HepG2 (cell line): ENCODE results near the gene TMEM238. TPM values are rescaled to one million over a fixed set of nuclear protein-coding genes. Genes with fewer than 3 reads are reported as not detected.

Source experiments
- CHD2 ChIP-seq: IDR thresholded peaks from 2 replicates; pipeline ENCODE4 v1.6.1; 2011; ENCODE audit warnings: low read depth, low read length, improper control_type of control experiment
- DR1 ChIP-seq: sonication (generic); formaldehyde crosslinking; IDR thresholded peaks from 2 replicates; pipeline ENCODE4 v1.8.0; 2021; ENCODE audit warnings: mild to moderate bottlenecking, missing genetic modification reagents, inconsistent platforms
- EP300 ChIP-seq, 3 experiments: sonication (generic) in 1 of 3; formaldehyde crosslinking in 1 of 3; IDR thresholded peaks; 2 replicates each; pipeline versions ENCODE4 v1.5.1 to v1.6.1; 2011 to 2020; ENCODE audit warnings: low read depth in 2 of 3, low read length in 2 of 3, borderline replicate concordance in 1 of 3, improper control_type of control experiment in 1 of 3, mild to moderate bottlenecking in 1 of 3, missing genetic modification reagents in 1 of 3, moderate library complexity in 1 of 3
- FOSL1 ChIP-seq: sonication (generic); formaldehyde crosslinking; IDR thresholded peaks from 2 replicates; pipeline ENCODE4 v1.9.0; 2021; ENCODE audit warnings: missing genetic modification reagents, borderline replicate concordance
- GABPA ChIP-seq, 2 experiments: IDR thresholded peaks; 2 replicates each; pipeline ENCODE4 v1.6.1; 2011 to 2016; ENCODE audit warnings: low read depth in 2 of 2, low read length in 1 of 2, missing biosample characterization in 1 of 2, missing genetic modification characterization in 1 of 2
- GABPB1 ChIP-seq: IDR thresholded peaks from 2 replicates; pipeline ENCODE4 v1.6.1; 2016; ENCODE audit warnings: mild to moderate bottlenecking, missing genetic modification reagents, moderate library complexity, missing compliant biosample characterization
- IRF2 ChIP-seq: IDR thresholded peaks from 2 replicates; pipeline ENCODE4 v1.6.1; 2018; ENCODE audit warnings: missing genetic modification reagents, missing compliant biosample characterization
- KDM1A ChIP-seq: IDR thresholded peaks from 2 replicates; pipeline ENCODE4 v1.6.1; 2016; ENCODE audit warnings: missing compliant biosample characterization
- MAFF ChIP-seq: IDR thresholded peaks from 2 replicates; pipeline ENCODE4 v1.6.1; 2011; ENCODE audit warnings: low read depth, low read length, improper control_type of control experiment
- MED1 ChIP-seq: sonication (generic); formaldehyde crosslinking; IDR thresholded peaks from 2 replicates; pipeline ENCODE4 v1.4.0; 2020; ENCODE audit warnings: missing genetic modification reagents
- MTA1 ChIP-seq: sonication (generic); formaldehyde crosslinking; IDR thresholded peaks from 2 replicates; pipeline ENCODE4 v1.4.0; 2020; ENCODE audit warnings: missing genetic modification reagents, mild to moderate bottlenecking, borderline replicate concordance
- PRDM4 ChIP-seq: sonication (generic); formaldehyde crosslinking; IDR thresholded peaks from 2 replicates; pipeline ENCODE4 v1.9.0; 2021; ENCODE audit warnings: missing genetic modification reagents, borderline replicate concordance
- RAD51 ChIP-seq: fragments of 450-650 bp; IDR thresholded peaks from 2 replicates; pipeline ENCODE4 v1.6.1; 2016; ENCODE audit warnings: borderline replicate concordance
- RELA ChIP-seq: sonication (generic); formaldehyde crosslinking; IDR thresholded peaks from 2 replicates; pipeline ENCODE4 v1.4.0; 2020; ENCODE audit warnings: missing genetic modification reagents
- SP140L ChIP-seq: sonication (generic); formaldehyde crosslinking; IDR thresholded peaks from 2 replicates; pipeline ENCODE4 v1.4.0; 2020; ENCODE audit warnings: missing genetic modification reagents, borderline replicate concordance
- TEAD3 ChIP-seq: optimal IDR thresholded peaks from 2 replicates; pipeline ENCODE3; 2016; ENCODE audit warnings: borderline replicate concordance
- ZNF101 ChIP-seq: sonication (generic); formaldehyde crosslinking; IDR thresholded peaks from 2 replicates; pipeline ENCODE4 v1.4.0; 2020; ENCODE audit warnings: mild to moderate bottlenecking, low read depth, missing genetic modification reagents, borderline replicate concordance
- ZNF20 ChIP-seq: sonication (generic); formaldehyde crosslinking; IDR thresholded peaks from 2 replicates; pipeline ENCODE4 v1.4.0; 2020; ENCODE audit warnings: mild to moderate bottlenecking, moderate library complexity, missing genetic modification reagents
- ZNF3 ChIP-seq: IDR thresholded peaks from 2 replicates; pipeline ENCODE4 v1.7.0; 2017; ENCODE audit warnings: inconsistent platforms
- ZNF329 ChIP-seq: sonication (generic); formaldehyde crosslinking; IDR thresholded peaks from 2 replicates; pipeline ENCODE4 v1.9.0; 2021; ENCODE audit warnings: low read depth, mild to moderate bottlenecking, missing genetic modification reagents
- polyA plus RNA-seq, 8 experiments: library from polyadenylated mRNA; depleted of rRNA in 3 of 8; stranded (reverse) in 7 of 8; unstranded in 1 of 8; fragments of >200 nt; fragmentation: Illumina TruSeq in 4 of 8; extraction: Trizol in 4 of 8; gene quantifications; 2 replicates each; pipeline versions ENCODE4 v1.2.1 to v1.2.3, GENCODE V29; 2011 to 2016; ENCODE audit warnings: low read depth in 4 of 8, missing spikeins in 1 of 8, mixed read lengths in 1 of 8; ENCODE audit not compliant: insufficient read depth in 1 of 8
- total RNA-seq, 5 experiments: library from RNA; depleted of rRNA; stranded (reverse); fragments of >200 nt; fragmentation: Illumina TruSeq; extraction: Trizol; gene quantifications; 2 replicates each; pipeline ENCODE4 v1.2.3, GENCODE V29; 2016; ENCODE audit warnings: low read depth in 1 of 5
- TF ChIP-seq, protein P1 (sequence below): sonication (generic); formaldehyde crosslinking; IDR thresholded peaks from 2 replicates; pipeline ENCODE4 v1.5.0; 2020; ENCODE audit warnings: mild to moderate bottlenecking, missing genetic modification reagents
- TF ChIP-seq, protein P2 (sequence below): IDR thresholded peaks from 2 replicates; pipeline ENCODE4 v1.6.1; 2016; ENCODE audit warnings: mild to moderate bottlenecking, missing biosample characterization, missing genetic modification reagents
- TF ChIP-seq, protein P3 (sequence below): sonication (generic); formaldehyde crosslinking; IDR thresholded peaks from 2 replicates; pipeline ENCODE4 v1.8.0; 2023; ENCODE audit warnings: mild to moderate bottlenecking, missing genetic modification reagents

The TMEM238 gene
- total and polyA plus RNA-seq, 2 of the 13 experiments (the other 11 are each of a cell fraction or from before 2014, with no cell fraction given) = not detected

- TF ChIP-seq PRDM4 (CRISPR knock-in tag) (no peak), GABPA (IDR thresholded peaks at IDR 0.05; ENCODE audit: low read depth, low read length) (peak; percentile 95), GABPA (CRISPR knock-in tag; IDR thresholded peaks at IDR 0.05; ENCODE audit: low read depth) (peak; percentile 96), SP140L (CRISPR knock-in tag) (no peak), RELA (CRISPR knock-in tag) (no peak), CHD2 (no peak), MTA1 (CRISPR knock-in tag) (no peak), RAD51 (no peak), ZNF101 (no peak), KDM1A (no peak), ZNF3 (CRISPR knock-in tag) (no peak), MED1 (peak; percentile 83; the same call in 1 of the 2 replicates), MAFF (no peak), IRF2 (CRISPR knock-in tag) (peak; percentile 87; the same call in 1 of the 2 replicates), ZNF329 (CRISPR knock-in tag) (0 out of 2 replicates have a peak, but pooled peaks have one; percentile 64), EP300 (IDR thresholded peaks at IDR 0.05; ENCODE audit: low read depth in 2 of 2, low read length in 2 of 2) (no peak), EP300 (CRISPR knock-in tag; IDR thresholded peaks at IDR 0.05; ENCODE audit: borderline replicate concordance) (no peak), ZNF20 (CRISPR knock-in tag) (no peak), GABPB1 (peak; percentile 97), DR1 (CRISPR knock-in tag) (peak; percentile 98), TEAD3 (CRISPR knock-in tag) (peak; percentile 50), FOSL1 (no peak)
- TF ChIP-seq, protein P1, sequence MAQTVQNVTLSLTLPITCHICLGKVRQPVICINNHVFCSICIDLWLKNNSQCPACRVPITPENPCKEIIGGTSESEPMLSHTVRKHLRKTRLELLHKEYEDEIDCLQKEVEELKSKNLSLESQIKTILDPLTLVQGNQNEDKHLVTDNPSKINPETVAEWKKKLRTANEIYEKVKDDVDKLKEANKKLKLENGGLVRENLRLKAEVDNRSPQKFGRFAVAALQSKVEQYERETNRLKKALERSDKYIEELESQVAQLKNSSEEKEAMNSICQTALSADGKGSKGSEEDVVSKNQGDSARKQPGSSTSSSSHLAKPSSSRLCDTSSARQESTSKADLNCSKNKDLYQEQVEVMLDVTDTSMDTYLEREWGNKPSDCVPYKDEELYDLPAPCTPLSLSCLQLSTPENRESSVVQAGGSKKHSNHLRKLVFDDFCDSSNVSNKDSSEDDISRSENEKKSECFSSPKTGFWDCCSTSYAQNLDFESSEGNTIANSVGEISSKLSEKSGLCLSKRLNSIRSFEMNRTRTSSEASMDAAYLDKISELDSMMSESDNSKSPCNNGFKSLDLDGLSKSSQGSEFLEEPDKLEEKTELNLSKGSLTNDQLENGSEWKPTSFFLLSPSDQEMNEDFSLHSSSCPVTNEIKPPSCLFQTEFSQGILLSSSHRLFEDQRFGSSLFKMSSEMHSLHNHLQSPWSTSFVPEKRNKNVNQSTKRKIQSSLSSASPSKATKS (CRISPR knock-in tag) = no peak
- TF ChIP-seq, protein P2, sequence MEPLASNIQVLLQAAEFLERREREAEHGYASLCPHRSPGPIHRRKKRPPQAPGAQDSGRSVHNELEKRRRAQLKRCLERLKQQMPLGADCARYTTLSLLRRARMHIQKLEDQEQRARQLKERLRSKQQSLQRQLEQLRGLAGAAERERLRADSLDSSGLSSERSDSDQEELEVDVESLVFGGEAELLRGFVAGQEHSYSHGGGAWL (CRISPR knock-in tag) = peak; percentile 89
- TF ChIP-seq, protein P3, sequence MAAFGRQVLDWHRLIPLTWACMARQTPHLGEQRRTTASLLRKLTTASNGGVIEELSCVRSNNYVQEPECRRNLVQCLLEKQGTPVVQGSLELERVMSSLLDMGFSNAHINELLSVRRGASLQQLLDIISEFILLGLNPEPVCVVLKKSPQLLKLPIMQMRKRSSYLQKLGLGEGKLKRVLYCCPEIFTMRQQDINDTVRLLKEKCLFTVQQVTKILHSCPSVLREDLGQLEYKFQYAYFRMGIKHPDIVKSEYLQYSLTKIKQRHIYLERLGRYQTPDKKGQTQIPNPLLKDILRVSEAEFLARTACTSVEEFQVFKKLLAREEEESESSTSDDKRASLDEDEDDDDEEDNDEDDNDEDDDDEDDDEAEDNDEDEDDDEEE (CRISPR knock-in tag) = peak; percentile 96
Measured at GRCh38 chr19:55385724-55386492, 1.8 kb upstream of the TMEM238 start, which contains the start of gene RPL28 (continued).
